Measurements from ENCODE around the gene NDUFAF8.
A peak's percentile ranks its signal among the peaks of the same experiment; 100 is the strongest.

Gene NDUFAF8, protein sequence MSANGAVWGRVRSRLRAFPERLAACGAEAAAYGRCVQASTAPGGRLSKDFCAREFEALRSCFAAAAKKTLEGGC

DNA sequence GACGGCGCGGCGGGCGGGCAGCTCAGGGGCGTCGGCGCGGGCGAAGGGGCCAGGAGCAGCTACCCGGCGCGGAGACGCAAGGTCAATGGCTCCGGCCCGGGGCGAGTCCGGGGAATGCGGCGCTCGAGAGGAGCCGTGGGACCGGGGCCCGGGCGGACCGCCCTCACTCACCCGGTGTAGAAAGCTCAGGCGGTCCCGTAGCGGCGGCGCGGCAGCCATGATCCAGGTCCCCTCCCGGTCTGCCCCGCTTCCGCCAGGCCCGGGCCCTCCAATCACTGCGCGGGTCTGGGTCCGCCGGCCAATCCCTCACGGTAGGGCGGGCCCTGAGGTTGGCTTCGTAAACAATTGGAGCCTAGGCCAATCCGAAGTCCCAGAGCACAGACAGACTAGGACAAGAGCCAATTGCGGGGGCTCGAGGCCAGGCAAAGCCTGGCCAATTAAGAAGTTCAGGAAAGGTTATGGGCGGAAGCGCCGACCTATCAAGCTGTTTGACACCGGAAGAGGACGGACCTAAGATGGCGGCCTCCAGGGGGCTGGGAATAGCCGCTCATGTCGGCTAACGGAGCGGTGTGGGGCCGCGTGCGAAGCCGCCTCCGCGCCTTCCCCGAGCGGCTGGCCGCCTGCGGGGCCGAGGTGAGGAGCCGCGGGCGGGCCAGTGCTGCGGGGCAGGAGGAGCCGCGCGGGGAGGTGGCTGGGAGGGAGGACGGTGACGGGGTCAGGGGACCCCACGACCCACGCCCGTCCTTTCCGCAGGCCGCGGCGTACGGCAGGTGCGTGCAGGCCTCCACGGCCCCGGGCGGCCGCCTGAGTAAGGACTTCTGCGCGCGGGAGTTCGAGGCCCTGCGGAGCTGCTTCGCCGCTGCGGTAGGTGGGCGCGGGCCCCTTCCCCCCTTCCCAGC, at the start of gene NDUFAF8, which contains the start of gene TEPSIN:
TSS of gene NDUFAF8 (plus strand) at position 504 of the 899 bp plus-strand sequence. CDS start at position 550, 46 bp downstream.
TSS of gene TEPSIN (minus strand) at position 241 of the 899 bp plus-strand sequence. CDS start at position 219, 22 bp downstream.
- Mint-ChIP-seq H3K36me3 (no peaks in the 10 kb centered on the region), H3K9me3 (no peaks in the 10 kb centered on the region), H3K4me1 (peaks cover 50% of the 10 kb centered on the region), H3K4me3 (peak within 1 kb of the TSS; percentile 95), H3K27me3 (no peaks in the 10 kb centered on the region), H3K27ac (peak within 1 kb of the TSS; percentile 89)

DNA sequence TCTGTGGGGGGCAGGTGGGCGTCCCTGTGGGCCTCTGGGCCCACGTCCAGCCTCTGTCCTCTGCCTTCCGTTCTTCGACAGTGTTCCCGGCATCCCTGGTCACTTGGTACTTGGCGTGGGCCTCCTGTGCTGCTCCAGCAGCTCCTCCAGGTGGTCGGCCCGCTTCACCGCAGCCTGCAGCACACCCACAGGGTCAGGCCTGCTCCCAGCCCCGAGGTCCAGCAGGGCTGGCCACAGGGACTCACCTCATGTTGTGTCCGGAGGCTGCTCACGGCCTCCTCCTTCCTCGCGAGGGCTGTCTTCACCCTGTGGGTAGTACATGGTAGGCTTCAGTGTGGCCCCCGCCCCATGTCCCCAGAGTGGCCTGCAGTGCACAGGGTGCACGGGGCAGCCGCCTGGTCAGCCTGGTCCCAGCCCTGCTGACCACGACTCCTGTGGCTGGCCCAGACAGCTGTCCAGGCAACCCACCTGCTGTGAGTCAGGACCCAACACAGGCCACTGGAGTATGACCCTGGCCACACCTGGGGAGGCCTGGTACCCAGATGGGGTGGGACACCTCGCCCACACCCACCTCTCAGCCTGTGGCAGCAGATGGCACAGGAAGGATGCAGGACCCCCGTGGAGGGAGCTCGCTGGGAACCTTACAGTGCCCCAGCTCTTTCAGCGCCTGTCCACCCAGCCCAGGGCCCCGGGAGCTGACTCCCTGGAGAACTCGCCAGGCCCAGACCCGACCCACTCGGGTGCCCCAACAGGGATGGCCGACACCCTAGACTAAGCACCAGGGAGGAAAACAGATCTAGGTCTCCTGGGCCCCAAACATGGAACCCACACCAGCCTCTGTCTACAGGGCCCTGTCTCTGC, 49.2 kb upstream of the NDUFAF8 start:
- no peaks in the 10 kb centered on the region for H3K4me1 Mint-ChIP-seq
- no peak overlapping the region for H3K27ac Mint-ChIP-seq
- no peak overlapping the region for H3K4me3 Mint-ChIP-seq
- H3K27me3 Mint-ChIP-seq: no peaks in the 10 kb centered on the region
- no peaks in the 10 kb centered on the region for H3K36me3 Mint-ChIP-seq
- no peaks in the 10 kb centered on the region for H3K9me3 Mint-ChIP-seq

DNA sequence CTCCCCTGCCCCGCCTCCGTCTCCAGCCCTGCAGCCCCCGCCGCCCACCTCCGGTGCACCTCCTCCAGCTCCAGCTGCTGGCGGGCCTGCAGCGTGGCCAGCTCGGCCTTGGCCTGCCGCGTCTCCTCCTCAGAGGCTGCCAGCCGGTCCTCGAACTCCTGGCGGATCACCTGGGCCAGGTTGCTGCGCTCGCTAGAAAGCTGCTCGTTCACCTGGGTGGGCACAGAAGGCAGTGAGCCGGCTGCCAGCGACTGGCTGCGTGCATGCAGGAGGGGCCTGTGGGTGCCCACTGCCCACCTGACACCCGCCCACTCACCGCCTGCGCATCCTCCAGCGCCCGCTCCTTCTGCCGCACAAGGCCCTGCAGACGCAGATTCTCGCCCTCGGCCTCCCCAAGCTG, 48.5 kb upstream of the NDUFAF8 start:
- Mint-ChIP-seq H3K4me1 (no peaks in the 10 kb centered on the region), H3K36me3 (no peaks in the 10 kb centered on the region), H3K9me3 (no peaks in the 10 kb centered on the region), H3K27me3 (no peaks in the 10 kb centered on the region), H3K4me3 (no peak overlapping the region), H3K27ac (no peak overlapping the region)

DNA sequence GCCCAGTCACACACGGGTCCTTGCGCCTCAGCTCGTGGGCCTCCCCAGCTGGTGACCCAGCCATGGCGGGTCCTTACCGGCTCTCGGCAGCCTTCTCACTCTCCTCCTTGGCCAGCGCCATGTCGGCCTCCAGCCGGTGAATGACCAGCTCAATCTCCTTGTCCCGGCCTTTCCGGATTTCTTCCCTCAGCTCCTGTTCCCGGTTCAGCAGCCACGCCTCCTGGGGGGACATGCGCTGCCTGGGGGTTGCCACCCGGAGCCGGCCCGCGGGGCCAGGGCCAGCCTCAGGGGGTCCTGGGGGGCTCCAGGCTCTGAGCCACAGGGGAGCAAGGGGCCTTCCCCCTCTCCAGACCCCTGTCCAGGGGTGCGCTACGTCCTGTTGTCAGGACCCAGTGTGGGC, 48.0 kb upstream of the NDUFAF8 start:
- Mint-ChIP-seq H3K4me3 (no peak overlapping the region), H3K27ac (no peak overlapping the region), H3K36me3 (no peaks in the 10 kb centered on the region), H3K27me3 (no peaks in the 10 kb centered on the region), H3K4me1 (no peaks in the 10 kb centered on the region), H3K9me3 (no peaks in the 10 kb centered on the region)

DNA sequence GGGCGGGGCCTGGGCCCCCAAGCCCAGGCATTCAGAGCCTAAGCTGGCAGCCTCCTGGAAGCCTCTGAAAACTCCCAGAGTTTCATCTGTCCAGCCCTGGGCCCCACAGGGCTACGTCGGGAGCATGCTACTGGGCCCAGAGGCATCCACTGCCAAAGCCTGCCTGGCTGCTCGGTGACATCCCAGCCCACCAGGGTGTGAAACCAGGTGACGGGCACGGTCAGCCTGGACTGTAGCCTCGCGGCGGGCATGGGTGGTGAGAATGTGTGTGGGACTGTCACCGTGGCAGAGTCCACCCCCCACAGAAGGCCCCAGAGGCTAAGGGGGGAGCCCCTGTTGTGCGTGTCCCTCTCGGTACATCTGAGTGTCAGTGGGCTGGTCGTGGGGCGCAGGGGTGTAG, 47.5 kb upstream of the NDUFAF8 start:
- no peaks in the 10 kb centered on the region for H3K36me3 Mint-ChIP-seq
- H3K27me3 Mint-ChIP-seq: no peaks in the 10 kb centered on the region
- H3K4me3 Mint-ChIP-seq: no peak overlapping the region
- no peaks in the 10 kb centered on the region for H3K9me3 Mint-ChIP-seq
- no peak overlapping the region for H3K27ac Mint-ChIP-seq
- no peaks in the 10 kb centered on the region for H3K4me1 Mint-ChIP-seq

DNA sequence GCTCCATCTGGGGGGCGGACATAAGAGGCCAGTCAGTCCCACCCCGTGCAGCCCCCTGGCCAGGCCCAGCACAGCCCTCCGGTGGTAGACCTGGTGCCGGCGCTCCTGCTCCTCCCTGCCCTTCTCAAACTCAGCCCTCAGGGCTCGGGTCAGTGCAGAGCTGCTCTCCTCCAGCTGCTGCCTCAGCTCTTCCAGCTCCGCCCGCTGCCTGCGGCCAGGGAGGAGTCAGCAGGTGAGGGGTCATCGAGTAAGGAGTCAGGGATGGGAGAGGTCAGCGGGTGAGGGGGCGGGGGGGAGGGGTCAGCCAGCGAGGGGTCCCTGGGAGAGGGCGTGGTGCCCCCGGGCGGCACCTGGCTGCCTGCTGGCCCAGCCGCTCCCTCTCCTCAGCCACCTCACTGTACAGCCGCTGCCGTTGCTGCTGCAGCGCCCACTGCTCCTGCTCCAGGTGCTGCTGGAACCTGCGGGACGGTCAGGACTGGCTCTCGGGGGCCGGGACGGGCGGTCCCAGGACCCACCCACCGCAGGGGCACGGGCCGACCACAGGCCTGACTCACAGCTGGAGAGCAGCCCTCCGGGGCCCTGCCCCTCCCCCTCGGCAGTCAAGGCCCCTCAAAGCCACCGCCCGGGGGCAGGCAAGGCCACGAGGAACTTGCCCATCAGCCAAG, 46.6 kb upstream of the NDUFAF8 start:
- H3K4me3 Mint-ChIP-seq: no peak overlapping the region
- no peaks in the 10 kb centered on the region for H3K4me1 Mint-ChIP-seq
- no peaks in the 10 kb centered on the region for H3K27me3 Mint-ChIP-seq
- H3K9me3 Mint-ChIP-seq: no peaks in the 10 kb centered on the region
- H3K36me3 Mint-ChIP-seq: no peaks in the 10 kb centered on the region
- H3K27ac Mint-ChIP-seq: no peak overlapping the region

DNA sequence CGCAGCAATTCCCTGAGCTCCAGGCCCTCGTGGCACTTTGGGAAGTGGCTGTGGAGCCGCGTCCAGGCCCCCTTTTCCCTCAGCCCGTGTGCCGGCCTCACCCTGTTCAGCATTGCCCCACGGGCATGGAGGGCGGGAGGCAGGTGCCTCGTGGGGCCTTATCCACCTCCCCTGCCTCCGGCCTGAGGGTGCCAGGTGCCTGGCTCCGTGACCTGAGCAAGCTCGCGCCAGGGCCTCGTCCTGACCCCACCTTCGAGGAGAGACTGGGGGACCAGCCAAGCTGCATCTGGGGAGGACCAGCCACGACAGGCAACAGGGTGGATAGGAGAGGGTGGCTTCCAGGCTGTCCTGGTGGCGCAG, 46.1 kb upstream of the NDUFAF8 start:
- Mint-ChIP-seq H3K27me3 (no peaks in the 10 kb centered on the region), H3K36me3 (no peaks in the 10 kb centered on the region), H3K4me1 (no peaks in the 10 kb centered on the region), H3K4me3 (no peak overlapping the region), H3K9me3 (no peaks in the 10 kb centered on the region), H3K27ac (no peak overlapping the region)

DNA sequence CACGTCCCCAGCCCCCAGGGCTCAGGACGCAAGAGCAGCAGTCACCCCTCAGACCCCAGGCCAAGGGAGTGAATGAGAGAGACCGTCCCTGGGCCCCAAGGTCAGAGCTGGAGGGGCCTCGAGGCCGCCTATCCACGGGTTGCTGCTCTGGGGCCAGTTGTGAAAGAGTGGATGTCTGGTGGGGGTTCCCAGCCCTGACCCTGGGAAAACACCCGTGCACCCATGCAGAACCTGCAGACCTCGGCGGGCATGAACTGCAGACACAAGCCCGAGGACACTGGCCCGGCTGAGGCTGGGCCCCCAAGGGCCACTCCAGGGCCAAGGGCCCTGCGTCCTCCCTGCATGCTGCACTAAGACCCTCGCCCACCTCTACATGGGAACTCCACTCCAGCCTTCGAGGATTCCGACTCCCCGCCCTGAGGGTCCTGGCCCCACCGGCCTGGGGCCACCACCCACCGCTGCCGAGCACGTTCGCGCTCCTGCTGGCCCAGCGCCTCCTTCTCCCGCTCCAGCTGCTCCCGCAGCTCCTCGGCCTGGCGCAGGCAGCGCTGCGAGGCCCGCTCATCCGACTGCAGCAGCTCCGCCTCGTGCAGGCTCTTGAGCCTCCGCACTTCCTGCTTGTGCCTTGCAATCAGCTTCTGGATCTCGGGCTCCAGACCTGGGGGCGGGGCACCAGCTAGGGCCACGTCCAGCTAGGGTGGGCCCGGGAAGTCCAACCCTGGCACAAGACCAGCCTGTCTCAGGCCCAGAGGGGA, 45.5 kb upstream of the NDUFAF8 start:
- Mint-ChIP-seq H3K27ac (no peak overlapping the region), H3K4me1 (no peaks in the 10 kb centered on the region), H3K27me3 (no peaks in the 10 kb centered on the region), H3K36me3 (no peaks in the 10 kb centered on the region), H3K9me3 (no peaks in the 10 kb centered on the region), H3K4me3 (no peak overlapping the region)

DNA sequence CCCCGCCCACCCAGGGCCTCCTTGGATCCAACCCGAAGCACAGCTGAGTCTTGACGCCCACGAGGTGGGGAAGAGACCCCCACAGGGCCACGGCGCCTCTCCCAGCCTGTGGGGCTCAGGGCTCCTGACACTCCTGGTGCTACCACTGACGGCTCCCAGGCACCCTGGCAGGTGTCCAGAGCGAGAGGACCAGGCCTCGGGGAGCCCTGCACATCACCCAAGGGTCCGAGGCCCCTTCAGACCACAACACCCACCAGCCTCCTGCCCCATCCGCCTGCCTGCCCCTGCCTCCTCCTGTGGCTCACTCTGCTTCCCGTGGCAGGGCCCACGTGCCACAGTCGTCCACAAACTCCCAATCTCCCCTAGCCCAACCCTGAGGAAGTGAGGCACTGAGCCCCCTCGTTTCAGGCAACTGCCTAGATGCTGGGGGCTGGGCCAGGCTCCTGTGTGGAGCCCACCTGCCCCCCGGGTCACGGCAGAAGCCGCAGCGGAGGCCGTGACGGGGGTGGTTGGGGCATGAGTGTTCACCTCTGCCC, 44.8 kb upstream of the NDUFAF8 start:
- Mint-ChIP-seq H3K4me1 (no peaks in the 10 kb centered on the region), H3K27ac (no peak overlapping the region), H3K4me3 (no peak overlapping the region), H3K9me3 (no peaks in the 10 kb centered on the region), H3K36me3 (no peaks in the 10 kb centered on the region), H3K27me3 (no peaks in the 10 kb centered on the region)

DNA sequence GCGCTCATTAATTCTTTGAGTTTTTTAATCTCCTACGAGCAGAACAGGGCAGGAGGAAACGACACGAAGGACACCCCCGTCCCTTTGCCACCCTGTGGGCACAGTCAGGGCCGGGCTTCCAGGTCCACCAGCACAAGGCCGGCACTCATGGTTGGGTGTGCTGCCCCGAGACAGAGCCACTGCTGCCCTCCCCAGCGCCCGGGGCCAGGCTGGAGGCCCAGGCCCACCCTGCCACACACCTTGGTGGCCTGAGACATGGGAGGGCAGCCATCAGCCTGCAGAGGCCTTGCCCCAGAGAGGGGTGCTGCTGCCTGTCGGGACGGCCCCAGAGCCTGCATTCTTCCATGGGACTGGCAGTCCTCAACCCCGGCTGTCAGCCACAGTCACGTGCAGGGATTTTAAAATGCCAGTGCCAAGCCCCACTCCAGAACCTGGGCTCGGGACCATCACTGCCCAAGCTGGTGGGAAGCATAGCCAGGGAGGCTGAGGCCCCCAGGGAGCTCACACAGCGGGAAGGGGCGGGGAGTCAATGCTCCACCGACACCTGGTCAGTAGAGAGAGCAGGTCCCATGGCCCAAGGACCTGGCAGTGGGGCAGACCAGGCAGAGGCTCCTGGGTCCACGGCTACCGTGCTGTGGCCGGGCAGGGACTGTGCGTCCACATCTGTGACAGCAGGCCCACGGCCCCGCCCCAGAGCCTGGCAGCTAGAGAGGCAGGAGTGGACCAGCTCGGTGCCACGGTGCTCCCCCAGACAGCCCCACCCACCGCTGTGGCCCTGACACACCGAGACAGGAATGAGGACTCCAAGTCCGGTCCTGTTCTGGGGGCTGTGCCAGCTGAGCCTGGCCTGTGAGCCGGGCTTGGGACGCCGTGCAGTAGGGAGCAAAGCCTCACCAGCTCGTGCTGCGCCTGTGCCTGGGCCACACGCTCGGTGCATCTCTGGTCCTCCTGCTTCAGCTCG, 43.9 kb upstream of the NDUFAF8 start:
- H3K4me1 Mint-ChIP-seq: no peaks in the 10 kb centered on the region
- no peaks in the 10 kb centered on the region for H3K27me3 Mint-ChIP-seq
- H3K9me3 Mint-ChIP-seq: no peaks in the 10 kb centered on the region
- H3K4me3 Mint-ChIP-seq: no peak overlapping the region
- H3K36me3 Mint-ChIP-seq: no peaks in the 10 kb centered on the region
- no peak overlapping the region for H3K27ac Mint-ChIP-seq

DNA sequence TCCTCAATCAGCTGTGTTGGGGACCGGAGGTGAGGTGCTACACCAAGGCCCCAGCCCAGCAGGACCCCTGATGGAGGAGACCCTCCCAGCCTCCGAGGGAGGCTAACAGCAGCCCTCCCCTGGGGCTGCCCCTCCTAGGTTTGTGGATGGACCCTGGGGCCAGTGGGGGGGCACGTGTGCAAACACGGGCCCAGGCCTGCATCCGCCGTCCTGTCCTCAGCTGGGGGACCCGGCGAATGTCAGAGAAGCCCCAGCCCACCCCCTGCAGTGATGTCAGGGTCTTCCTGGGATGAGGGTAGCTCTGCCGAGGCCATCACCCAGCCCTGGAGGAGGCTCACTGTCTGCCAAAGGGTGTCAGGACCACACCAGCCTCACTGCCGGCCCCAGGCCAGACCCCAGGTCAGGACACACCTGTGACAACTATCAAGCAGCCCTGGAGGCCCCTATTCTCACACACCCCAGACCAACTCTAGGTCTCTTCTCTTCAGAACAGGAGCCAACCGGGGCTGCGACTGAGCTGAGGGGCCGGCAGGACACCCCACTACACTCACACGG, 43.1 kb upstream of the NDUFAF8 start:
- H3K36me3 Mint-ChIP-seq: no peaks in the 10 kb centered on the region
- no peaks in the 10 kb centered on the region for H3K27me3 Mint-ChIP-seq

DNA sequence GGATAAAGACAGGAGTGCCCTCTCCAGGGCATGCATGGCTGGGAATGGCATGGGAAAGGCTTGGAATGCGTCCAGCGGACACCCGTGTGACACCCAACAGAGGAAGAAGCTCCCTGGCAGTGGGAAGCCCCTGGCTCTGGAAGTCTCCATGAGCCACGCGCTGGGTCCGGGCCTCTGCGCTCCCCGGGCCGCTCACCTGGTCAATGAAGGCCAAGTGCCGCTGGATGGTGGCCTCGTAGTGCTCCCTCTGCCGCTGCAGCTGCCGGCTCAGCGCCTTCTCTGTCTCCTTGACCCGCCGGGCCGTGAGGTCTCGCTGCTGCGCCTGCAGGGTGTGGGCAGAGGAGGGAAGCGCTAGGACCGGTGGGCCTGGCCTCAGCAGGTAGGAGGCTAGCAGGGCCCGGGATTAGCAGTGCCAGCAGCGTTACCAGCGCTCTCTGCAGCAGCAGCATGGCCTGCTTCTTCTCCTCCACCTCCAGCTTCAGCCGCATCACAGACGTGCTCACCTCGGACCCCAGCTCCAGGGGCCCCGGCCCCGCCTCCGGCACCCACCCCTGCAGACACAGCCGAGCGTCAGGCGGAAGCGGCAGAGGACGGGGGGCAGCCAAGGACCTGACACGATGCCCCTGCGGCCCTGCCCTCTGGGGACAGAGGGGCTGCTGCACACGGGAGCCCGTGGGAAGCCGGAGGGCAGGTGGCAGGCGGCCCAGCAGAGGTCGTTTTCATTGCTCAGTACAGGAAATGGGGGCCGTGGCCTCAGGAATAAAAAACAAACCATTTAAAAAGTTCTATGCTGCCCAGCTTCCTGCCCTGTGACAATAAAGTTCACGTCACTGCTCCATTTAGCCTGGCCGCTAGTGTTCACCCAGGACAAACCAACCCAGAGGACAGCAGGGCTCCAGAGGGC, 42.4 kb upstream of the NDUFAF8 start:
- Mint-ChIP-seq H3K4me1 (no peaks in the 10 kb centered on the region), H3K27ac (no peak overlapping the region), H3K36me3 (no peaks in the 10 kb centered on the region), H3K27me3 (no peaks in the 10 kb centered on the region), H3K4me3 (no peak overlapping the region), H3K9me3 (no peaks in the 10 kb centered on the region)

More for the DNA sequence above, 43.1 kb upstream of the NDUFAF8 start:
- no peaks in the 10 kb centered on the region for H3K4me1 Mint-ChIP-seq
- no peak overlapping the region for H3K4me3 Mint-ChIP-seq
- H3K27ac Mint-ChIP-seq: no peak overlapping the region
- H3K9me3 Mint-ChIP-seq: no peaks in the 10 kb centered on the region

DNA sequence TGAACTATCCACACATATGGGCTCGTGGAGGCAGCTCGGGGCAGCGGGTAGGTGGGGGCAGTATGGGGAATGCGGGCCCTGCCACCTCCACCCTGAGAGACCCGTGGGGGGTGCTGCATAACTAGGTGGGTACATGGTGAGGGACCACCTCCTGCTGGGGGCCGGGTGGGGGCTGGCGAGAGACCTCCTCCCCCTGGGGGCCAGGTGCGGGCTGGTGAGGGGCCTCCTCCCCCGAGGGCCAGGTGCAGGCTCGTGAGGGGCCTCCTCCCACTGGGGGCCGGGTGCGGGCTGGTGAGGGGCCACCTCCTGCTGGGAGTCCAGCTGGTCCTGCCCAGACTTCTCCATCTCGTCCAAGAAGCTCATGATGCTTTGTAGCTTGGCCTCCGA, 41.7 kb upstream of the NDUFAF8 start:
- Mint-ChIP-seq H3K9me3 (no peaks in the 10 kb centered on the region), H3K27ac (no peak overlapping the region), H3K4me1 (no peaks in the 10 kb centered on the region), H3K36me3 (no peaks in the 10 kb centered on the region), H3K4me3 (no peak overlapping the region), H3K27me3 (no peaks in the 10 kb centered on the region)

All from activated naive CD4-positive, alpha-beta T cell treated with anti-CD3 and anti-CD28 coated beads, Interleukin-2, amount 50 U/mL, for 24 hours (primary cell).